K562 (cell line): ENCODE results near the gene CHST7.

ENCODE experiments used
- BMI1 ChIP-seq: fragments of 150-350 bp; IDR thresholded peaks from 2 replicates; pipeline ENCODE4 v1.6.1; 2014; ENCODE audit warnings: low read length
- CBFB ChIP-seq: sonication (generic); formaldehyde crosslinking; IDR thresholded peaks from 2 replicates; pipeline ENCODE4 v1.4.0; 2020; ENCODE audit warnings: mild to moderate bottlenecking, missing genetic modification reagents
- CBX2 ChIP-seq: fragments of 200-600 bp; sonication (generic); IDR thresholded peaks from one replicate; pipeline ENCODE4 v1.6.1; 2012; ENCODE audit warnings: mild to moderate bottlenecking, low read length, inconsistent platforms; ENCODE audit not compliant: insufficient read depth, poor library complexity, severe bottlenecking
- EP300 ChIP-seq: IDR thresholded peaks from 2 replicates; pipeline ENCODE4 v1.6.1; 2012; ENCODE audit warnings: low read length, improper control_type of control experiment
- EP400 ChIP-seq: fragments of 450-650 bp; IDR thresholded peaks from 2 replicates; pipeline ENCODE4 v1.6.1; 2017; ENCODE audit warnings: antibody characterized with exemption, mild to moderate bottlenecking, moderate library complexity
- HDAC2 ChIP-seq: fragments of 450-650 bp; IDR thresholded peaks from 2 replicates; pipeline ENCODE4 v1.6.1; 2016; ENCODE audit warnings: mild to moderate bottlenecking
- KAT8 ChIP-seq: fragments of 450-650 bp; IDR thresholded peaks from 2 replicates; pipeline ENCODE4 v1.6.1; 2016; ENCODE audit warnings: low read depth, mild to moderate bottlenecking
- POLR2A ChIP-seq: fragments of 450-650 bp; conservative IDR thresholded peaks from 2 replicates; pipeline ENCODE4 v1.6.1; 2016
- TAF1 ChIP-seq: IDR thresholded peaks from 2 replicates; pipeline ENCODE4 v1.6.1; 2011; ENCODE audit warnings: mild to moderate bottlenecking, low read length, moderate library complexity; ENCODE audit not compliant: insufficient read depth, control insufficient read depth, severe bottlenecking; ENCODE audit errors: extremely low read depth
- TGIF2 ChIP-seq: sonication (generic); formaldehyde crosslinking; IDR thresholded peaks from 2 replicates; pipeline ENCODE4 v1.8.1; 2022; ENCODE audit warnings: mild to moderate bottlenecking, missing genetic modification reagents, moderate library complexity
- XRCC3 ChIP-seq: fragments of 450-650 bp; IDR thresholded peaks from 2 replicates; pipeline ENCODE4 v1.6.1; 2017; ENCODE audit warnings: mild to moderate bottlenecking, moderate library complexity
- ZNF274 ChIP-seq: IDR thresholded peaks from 2 replicates; pipeline ENCODE4 v1.6.1; 2011; ENCODE audit warnings: low read depth, mild to moderate bottlenecking, low read length, moderate library complexity, borderline replicate concordance
- TF ChIP-seq, protein P1 (sequence below): sonication (generic); formaldehyde crosslinking; IDR thresholded peaks from 2 replicates; pipeline ENCODE4 v1.8.1; 2023; ENCODE audit warnings: mild to moderate bottlenecking, missing genetic modification reagents, moderate library complexity
- TF ChIP-seq, protein P2 (sequence below): fragments of 250-450 bp; sonication (Bioruptor Pico); IDR thresholded peaks from 2 replicates; pipeline ENCODE4 v1.8.0; 2022; ENCODE audit warnings: inconsistent platforms

DNA sequence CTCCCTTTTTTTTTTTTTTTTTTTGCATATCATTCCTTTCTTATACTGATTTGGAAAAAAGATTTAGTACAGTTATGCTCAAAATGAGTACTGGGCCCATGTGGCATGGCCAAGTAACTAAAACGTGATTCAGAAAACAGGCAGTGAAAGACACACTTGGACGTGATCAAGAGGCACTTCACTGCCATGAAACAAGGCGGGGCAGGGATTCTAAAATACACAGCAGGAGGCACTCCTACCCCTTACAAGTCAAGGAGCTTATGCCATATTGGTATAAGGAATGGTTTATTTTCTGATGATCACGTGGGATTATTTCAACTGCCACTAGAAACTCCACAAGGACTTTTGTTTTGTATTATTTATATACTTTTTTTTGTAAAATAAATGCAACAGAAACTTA is 72.0 kb downstream of the CHST7 start:
- no peak for TF ChIP-seq KAT8
- no peak for TF ChIP-seq EP400
- no peak for TF ChIP-seq ZNF274
- no peak for TF ChIP-seq TGIF2 (CRISPR knock-in tag)
- no peak for TF ChIP-seq TAF1
- TF ChIP-seq HDAC2: no peak
- TF ChIP-seq EP300: no peak
- no peak for TF ChIP-seq CBX2
- TF ChIP-seq XRCC3: no peak
- no peak for TF ChIP-seq CBFB
- TF ChIP-seq, protein P1, sequence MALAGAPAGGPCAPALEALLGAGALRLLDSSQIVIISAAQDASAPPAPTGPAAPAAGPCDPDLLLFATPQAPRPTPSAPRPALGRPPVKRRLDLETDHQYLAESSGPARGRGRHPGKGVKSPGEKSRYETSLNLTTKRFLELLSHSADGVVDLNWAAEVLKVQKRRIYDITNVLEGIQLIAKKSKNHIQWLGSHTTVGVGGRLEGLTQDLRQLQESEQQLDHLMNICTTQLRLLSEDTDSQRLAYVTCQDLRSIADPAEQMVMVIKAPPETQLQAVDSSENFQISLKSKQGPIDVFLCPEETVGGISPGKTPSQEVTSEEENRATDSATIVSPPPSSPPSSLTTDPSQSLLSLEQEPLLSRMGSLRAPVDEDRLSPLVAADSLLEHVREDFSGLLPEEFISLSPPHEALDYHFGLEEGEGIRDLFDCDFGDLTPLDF: no peak
- no peak for TF ChIP-seq BMI1
- TF ChIP-seq POLR2A: no peak
- TF ChIP-seq, protein P2, sequence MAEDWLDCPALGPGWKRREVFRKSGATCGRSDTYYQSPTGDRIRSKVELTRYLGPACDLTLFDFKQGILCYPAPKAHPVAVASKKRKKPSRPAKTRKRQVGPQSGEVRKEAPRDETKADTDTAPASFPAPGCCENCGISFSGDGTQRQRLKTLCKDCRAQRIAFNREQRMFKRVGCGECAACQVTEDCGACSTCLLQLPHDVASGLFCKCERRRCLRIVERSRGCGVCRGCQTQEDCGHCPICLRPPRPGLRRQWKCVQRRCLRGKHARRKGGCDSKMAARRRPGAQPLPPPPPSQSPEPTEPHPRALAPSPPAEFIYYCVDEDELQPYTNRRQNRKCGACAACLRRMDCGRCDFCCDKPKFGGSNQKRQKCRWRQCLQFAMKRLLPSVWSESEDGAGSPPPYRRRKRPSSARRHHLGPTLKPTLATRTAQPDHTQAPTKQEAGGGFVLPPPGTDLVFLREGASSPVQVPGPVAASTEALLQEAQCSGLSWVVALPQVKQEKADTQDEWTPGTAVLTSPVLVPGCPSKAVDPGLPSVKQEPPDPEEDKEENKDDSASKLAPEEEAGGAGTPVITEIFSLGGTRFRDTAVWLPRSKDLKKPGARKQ (CRISPR knock-in tag): no peak
